ENCODE data around the gene PROSER2.

PROSER2 gene

DNA sequence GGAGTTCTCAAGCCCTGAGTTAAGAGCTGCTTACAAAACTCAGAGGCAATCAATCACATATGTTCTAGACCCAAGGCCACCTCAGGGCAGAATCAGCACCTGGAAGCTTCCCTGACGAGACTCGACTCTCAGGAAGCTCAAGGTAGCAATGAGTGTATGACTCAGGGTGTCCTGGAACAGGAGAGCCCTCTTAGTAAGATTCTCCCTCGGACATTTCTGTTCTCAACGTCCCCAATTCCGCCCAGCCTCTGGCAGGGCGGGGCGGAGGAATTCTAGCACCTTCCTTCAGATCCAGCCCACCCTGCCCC, 39.6 kb upstream of the PROSER2 start:
- Histone ChIP-seq H3K27ac (no peak overlapping the region), H3K4me3 (no peak overlapping the region)
- TF ChIP-seq, protein P1, sequence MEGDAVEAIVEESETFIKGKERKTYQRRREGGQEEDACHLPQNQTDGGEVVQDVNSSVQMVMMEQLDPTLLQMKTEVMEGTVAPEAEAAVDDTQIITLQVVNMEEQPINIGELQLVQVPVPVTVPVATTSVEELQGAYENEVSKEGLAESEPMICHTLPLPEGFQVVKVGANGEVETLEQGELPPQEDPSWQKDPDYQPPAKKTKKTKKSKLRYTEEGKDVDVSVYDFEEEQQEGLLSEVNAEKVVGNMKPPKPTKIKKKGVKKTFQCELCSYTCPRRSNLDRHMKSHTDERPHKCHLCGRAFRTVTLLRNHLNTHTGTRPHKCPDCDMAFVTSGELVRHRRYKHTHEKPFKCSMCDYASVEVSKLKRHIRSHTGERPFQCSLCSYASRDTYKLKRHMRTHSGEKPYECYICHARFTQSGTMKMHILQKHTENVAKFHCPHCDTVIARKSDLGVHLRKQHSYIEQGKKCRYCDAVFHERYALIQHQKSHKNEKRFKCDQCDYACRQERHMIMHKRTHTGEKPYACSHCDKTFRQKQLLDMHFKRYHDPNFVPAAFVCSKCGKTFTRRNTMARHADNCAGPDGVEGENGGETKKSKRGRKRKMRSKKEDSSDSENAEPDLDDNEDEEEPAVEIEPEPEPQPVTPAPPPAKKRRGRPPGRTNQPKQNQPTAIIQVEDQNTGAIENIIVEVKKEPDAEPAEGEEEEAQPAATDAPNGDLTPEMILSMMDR (IDR thresholded peaks at IDR 0.05) = no peak
- no peak for DNase-seq (ENCODE audit: low spot score)

DNA sequence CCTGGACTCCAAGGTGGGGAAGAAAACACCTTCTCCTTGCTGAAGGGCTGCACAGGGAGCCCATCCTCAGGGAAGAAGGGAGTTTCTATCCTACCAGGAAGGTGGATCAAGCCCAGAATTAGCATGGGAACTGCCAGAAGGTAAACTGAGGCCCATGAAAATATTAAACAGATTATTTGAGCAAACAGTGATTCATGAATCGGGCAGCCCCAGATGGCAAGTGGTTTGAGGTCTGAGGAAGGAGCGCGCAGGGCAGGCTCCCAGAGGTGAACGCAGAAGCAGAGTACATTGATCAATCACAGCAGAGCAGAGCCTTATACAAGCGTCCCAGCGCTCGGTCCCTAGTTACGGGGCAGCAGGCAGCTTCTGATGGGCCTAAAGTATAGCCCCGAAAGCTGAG, 35.8 kb upstream of the PROSER2 start:
- Histone ChIP-seq H3K27ac (no peak overlapping the region), H3K4me3 (no peak overlapping the region)
- no peak for DNase-seq (ENCODE audit: low spot score)

GRCh38 chr10:11787846-11788245, 35.3 kb upstream of the PROSER2 start:
- TF ChIP-seq, protein P1 (IDR thresholded peaks at IDR 0.05) = no peak
- DNase-seq (ENCODE audit: low spot score) = no peak
- no peak overlapping the region for H3K4me3 ChIP-seq
- no peak overlapping the region for H3K27ac ChIP-seq

More for the DNA sequence above, 35.8 kb upstream of the PROSER2 start:
- TF ChIP-seq, protein P1 (IDR thresholded peaks at IDR 0.05) = no peak

DNA sequence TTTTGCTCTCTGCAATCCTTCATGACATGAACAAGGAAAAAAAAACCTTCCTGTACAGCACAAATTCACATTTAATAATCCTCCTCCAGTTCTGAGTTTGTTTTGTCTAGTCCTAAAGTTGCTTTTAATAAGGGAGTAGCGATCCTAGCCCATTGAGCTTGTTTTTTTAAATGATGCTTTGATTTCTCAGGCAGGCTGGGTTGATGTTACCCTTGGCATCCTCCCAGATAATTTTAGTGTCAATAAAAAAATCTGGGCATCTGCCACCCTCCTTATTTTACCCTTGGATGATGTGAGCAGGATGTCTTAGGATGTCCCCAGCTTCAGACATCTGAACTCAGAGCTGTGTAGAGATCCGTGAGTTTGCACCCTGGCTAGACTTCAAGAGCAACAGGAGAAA, 33.9 kb upstream of the PROSER2 start:
- Histone ChIP-seq H3K27ac (no peak overlapping the region), H3K4me3 (no peak overlapping the region)
- TF ChIP-seq, protein P1 (IDR thresholded peaks at IDR 0.05) = no peak
- no peak for DNase-seq (ENCODE audit: low spot score)

GRCh38 chr10:11789956-11790355, 33.2 kb upstream of the PROSER2 start:
- TF ChIP-seq, protein P1 (IDR thresholded peaks at IDR 0.05) = no peak
- no peak for DNase-seq (ENCODE audit: low spot score)

DNA sequence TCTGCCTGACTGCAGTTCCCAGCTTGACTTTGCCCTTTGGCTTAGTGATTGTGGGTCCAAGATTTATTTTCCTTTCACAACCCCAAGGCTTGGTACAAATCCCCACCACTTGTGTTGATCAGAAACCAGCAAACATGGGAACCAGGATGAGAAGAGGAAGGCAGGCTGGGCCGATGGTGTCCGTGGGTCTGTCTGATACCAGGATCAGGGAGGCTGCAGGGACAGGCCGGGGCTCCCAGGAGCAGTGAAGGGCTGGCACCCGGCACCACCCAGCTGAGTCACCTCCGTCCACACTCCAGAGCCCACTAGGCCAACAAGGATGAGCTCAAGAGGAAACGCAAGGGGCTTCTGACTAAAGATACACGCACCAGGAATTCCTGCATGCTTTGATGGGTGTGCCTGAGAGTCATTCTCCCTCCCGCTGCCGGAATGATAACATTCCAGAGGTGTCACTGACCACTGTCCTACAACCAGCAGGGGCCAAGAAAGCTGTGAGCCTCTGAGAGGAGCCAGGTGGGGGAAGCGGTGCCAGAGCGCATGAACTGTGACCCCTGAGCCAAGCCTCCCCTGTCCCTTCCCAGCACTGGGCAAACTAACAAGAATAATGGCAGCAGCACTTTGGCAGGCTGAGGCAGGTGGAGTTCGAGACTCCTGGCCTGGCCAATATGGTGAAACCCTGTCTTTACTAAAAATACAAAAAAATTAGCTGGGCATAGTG, 29.2 kb upstream of the PROSER2 start:
- Histone ChIP-seq H3K27ac (no peak overlapping the region), H3K4me3 (no peak overlapping the region)
- DNase-seq (ENCODE audit: low spot score) = no peak
- TF ChIP-seq, protein P1 (IDR thresholded peaks at IDR 0.05) = no peak

More at GRCh38 chr10:11789956-11790355, 33.2 kb upstream of the PROSER2 start:
- Histone ChIP-seq H3K27ac (no peak overlapping the region), H3K4me3 (no peak overlapping the region)

- Histone ChIP-seq H3K27ac (no peak overlapping the region), H3K4me3 (no peak overlapping the region)
- TF ChIP-seq, protein P1 (IDR thresholded peaks at IDR 0.05) = no peak
- no peak for DNase-seq (ENCODE audit: low spot score)
These were observed 28.6 kb upstream of the PROSER2 start for GRCh38 chr10:11794566-11794965.
